Activated T-helper 1 cell treated with anti-CD3 and anti-CD28 coated beads, Interleukin-12 subunit alpha, Interleukin-12 subunit beta, Interleukin-2, Interleukin-4 antibody, amounts not matched to agents 30 ng/mL and 10 ng/mL and 1 ng/mL, durations not matched to agents 14 hours and 24 hours and 36 hours (primary cell): Measurements from ENCODE around the gene LPCAT4. TPM values are rescaled to one million over a fixed set of nuclear protein-coding genes. Genes with fewer than 3 reads are reported as not detected.

ENCODE experiments used
- DNase-seq: peaks from one replicate; pipeline ENCODE4 v3.0.0; 2021; ENCODE audit warnings: low spot score
- H3K27ac Mint-ChIP-seq: one replicate; pipeline ENCODE4 v1.8.0; 2021; ENCODE audit warnings: mild to moderate bottlenecking, mixed read lengths
- H3K27me3 Mint-ChIP-seq: one replicate; pipeline ENCODE4 v1.8.0; 2022; ENCODE audit warnings: mild to moderate bottlenecking, moderate library complexity, mixed read lengths; ENCODE audit not compliant: insufficient read depth
- H3K36me3 Mint-ChIP-seq: one replicate; pipeline ENCODE4 v1.8.0; 2021; ENCODE audit warnings: low read depth, mixed read lengths
- H3K4me1 Mint-ChIP-seq: one replicate; pipeline ENCODE4 v1.8.0; 2021; ENCODE audit warnings: low read depth, mixed read lengths
- H3K4me3 Mint-ChIP-seq: one replicate; pipeline ENCODE4 v1.8.0; 2021; ENCODE audit warnings: mild to moderate bottlenecking, moderate library complexity, mixed read lengths
- H3K9me3 Mint-ChIP-seq: one replicate; pipeline ENCODE4 v1.8.0; 2021; ENCODE audit warnings: mixed read lengths
- intact Hi-C: fragments of 100-400 bp; cut with micrococcal nuclease; formaldehyde crosslinking; loops from one replicate; pipeline ENCODE4 v1.15.1; 2024
- total RNA-seq: library from RNA; stranded (reverse); gene quantifications from 2 replicates; pipeline ENCODE4 v1.2.3, GENCODE V29; 2022

The LPCAT4 gene
- total RNA-seq, 1 donor from 2014 or later: 80.8 TPM

GRCh38 chr15:34341381-34342212 is 25.4 kb downstream of the LPCAT4 start:
- Mint-ChIP-seq H3K27ac (peak overlapping the region; percentile 88), H3K36me3 (peaks cover 26% of the 10 kb centered on the region)

DNA sequence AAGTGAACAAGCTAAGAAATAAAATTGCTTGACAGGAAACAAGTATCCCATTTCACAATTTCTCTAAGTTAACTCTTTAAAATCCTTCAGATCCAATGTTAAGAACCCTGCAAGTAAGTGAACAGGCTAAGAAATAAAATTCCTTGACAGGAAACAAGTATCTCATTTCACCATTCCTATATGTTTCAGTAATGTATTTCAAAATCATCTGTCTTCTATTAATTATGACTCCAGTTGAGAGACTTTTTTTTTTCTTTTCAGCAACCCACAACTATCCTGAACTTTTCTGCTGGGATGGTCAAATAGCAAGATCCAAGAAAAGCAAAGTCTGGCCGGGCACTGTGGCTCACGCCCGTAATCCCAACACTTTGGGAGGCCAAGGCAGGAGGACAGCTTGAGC is 27.1 kb downstream of the LPCAT4 start:
- intact Hi-C loops: loop anchor here (5.0 kb wide), 1 partner anchor 627 kb away; the partner anchor contains the start of gene AQR
- Mint-ChIP-seq H3K36me3 (peaks cover 26% of the 10 kb centered on the region), H3K9me3 (no peaks in the 10 kb centered on the region), H3K27me3 (no peaks in the 10 kb centered on the region), H3K4me1 (peaks cover 49% of the 10 kb centered on the region), H3K4me3 (no peak overlapping the region), H3K27ac (peak overlapping the region; percentile 16)
- no peak for DNase-seq

More at GRCh38 chr15:34341381-34342212, 25.4 kb downstream of the LPCAT4 start:
- no peaks in the 10 kb centered on the region for H3K9me3 Mint-ChIP-seq
- no peak overlapping the region for H3K4me3 Mint-ChIP-seq
- H3K27me3 Mint-ChIP-seq: no peaks in the 10 kb centered on the region
- DNase-seq: no peak
- H3K4me1 Mint-ChIP-seq: peaks cover 33% of the 10 kb centered on the region
- intact Hi-C loops: loop anchor here (2.0 kb wide), 3 partner anchors 117 to 579 kb away; partner anchors contain the start of genes AVEN and EMC4

- Mint-ChIP-seq H3K9me3 (no peaks in the 10 kb centered on the region), H3K27ac (no peak overlapping the region), H3K4me3 (peak overlapping the region; percentile 97), H3K4me1 (peaks cover 65% of the 10 kb centered on the region), H3K36me3 (peaks cover 26% of the 10 kb centered on the region), H3K27me3 (no peaks in the 10 kb centered on the region)
- intact Hi-C loops: loop anchor here (1.0 to 5.0 kb wide), 3 partner anchors 29 to 629 kb away; partner anchors contain the start of genes AQR, EMC4 and LPCAT4
- no peak for DNase-seq
Measured at GRCh38 chr15:34338347-34338746, 28.6 kb downstream of the LPCAT4 start.

DNA sequence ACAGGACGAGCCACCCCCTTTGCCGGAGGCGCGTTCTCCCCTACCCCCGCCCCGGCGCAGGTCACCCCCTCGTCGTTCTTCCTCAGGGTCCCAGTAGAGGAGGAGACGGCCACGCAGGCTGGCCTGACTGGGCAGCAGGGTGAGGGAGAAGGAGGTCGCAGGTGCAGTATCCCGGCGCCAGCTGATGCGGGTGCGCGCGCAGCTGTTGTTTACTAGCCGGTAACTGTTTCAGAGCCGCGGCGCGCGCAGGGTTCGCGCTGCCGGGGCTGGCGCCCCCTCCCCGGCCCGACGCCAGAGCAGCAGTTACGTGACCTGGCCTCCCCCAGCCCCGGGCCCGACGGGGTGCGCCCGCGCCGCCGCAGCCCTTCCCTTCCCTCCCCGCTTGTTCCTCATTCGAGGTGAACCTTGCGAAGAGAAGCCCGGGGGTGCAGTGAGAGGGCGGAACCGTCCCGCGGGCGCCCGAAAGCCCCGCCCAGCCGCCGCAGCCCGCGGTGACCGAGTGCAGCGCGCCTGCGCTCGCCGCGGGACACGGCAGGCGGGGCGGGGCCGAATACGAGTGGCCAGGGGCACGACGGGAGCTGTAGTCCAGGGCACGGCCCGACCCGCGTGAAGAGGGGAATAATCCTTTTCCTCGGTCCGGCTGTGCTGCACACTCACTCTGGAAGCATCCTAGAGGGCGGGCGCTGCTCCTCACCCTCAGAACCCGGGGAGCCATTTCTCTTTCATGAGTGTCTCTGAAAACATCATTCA is 29.3 kb downstream of the LPCAT4 start, which contains the start of gene SLC12A6:
SLC12A6 (minus strand) TSS at position 225 of the 750 bp plus-strand sequence. CDS start 1,101 bp downstream, outside the sequence.
- H3K27ac Mint-ChIP-seq: peak within 1 kb of the TSS; percentile 97
- no peaks in the 10 kb centered on the region for H3K27me3 Mint-ChIP-seq
- H3K9me3 Mint-ChIP-seq: no peaks in the 10 kb centered on the region
- H3K36me3 Mint-ChIP-seq: peaks cover 26% of the 10 kb centered on the region
- intact Hi-C loops: loop anchor here (1.0 to 5.0 kb wide), 3 partner anchors 30 to 630 kb away; partner anchors contain the start of genes AQR, EMC4 and LPCAT4
- H3K4me1 Mint-ChIP-seq: peaks cover 66% of the 10 kb centered on the region
- peak within 1 kb of the TSS; percentile 97 for H3K4me3 Mint-ChIP-seq
- peak; percentile 90 for DNase-seq

DNA sequence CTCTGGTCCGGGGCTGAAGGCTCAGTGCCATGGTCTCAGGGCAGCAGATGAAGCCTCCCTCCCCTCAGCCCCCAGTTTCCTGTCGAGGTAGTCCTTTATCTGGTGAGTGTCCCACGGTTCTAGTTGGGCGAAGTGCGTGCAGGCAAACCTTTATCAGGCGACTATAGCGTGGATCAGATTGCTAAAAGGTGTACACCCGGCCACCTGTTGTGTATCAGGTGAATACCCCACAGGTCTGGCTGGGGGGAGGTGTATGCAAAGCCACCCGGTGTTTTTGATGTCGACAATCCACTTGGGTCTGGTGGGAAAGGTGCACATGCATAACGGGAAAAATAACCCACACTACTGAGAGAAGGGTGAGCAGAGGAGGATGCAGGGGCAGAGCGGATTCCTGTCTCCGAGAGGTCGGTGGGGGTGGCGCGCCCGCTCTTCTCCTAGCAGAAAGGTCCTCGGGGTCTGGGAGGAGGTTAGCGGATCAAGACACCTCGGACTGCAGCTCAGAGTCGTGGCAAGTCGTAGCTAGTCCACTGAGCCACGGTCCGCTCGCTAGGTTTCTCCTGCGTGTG is 29.9 kb downstream of the LPCAT4 start:
- Mint-ChIP-seq H3K4me1 (peaks cover 69% of the 10 kb centered on the region), H3K9me3 (no peaks in the 10 kb centered on the region), H3K27me3 (no peaks in the 10 kb centered on the region), H3K4me3 (peak overlapping the region; percentile 97), H3K36me3 (peaks cover 24% of the 10 kb centered on the region), H3K27ac (peak overlapping the region; percentile 97)
- no peak for DNase-seq
- intact Hi-C loops: loop anchor here (5.0 kb wide), 1 partner anchor 630 kb away; the partner anchor contains the start of gene AQR

DNA sequence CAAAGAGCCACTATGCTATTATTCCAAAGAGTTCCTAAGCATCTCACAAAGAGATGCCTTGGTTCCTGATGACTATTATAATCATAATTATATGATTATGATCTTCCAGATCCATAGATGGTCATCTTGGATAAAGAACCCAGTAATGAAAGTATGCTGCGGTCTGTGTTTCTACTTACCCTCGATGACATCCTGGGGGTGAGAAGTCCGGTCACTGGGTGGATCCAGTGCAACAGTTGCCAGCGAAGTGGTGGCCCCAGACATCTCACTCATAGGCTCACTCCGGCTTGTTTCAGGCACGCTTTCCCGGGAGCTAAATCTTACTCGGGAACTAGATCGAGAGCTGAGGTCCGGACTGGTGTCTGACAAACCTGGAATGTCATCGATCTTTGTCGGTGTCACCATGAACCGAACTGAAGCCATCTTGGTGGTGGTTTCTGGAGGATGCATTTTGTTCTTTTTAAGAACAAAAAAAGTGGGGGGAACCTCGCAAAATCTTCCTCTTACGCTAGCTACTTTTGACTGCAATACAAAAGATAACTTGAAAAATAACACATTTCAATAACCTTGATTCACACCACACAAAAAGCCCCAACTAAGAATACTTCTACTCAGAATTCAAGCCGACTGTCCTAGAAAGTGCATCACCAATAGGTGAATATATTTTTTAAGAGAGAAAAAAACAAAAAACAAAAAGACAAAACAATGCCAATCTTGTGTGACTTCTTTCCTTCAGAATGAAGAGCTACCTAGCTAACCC is 30.6 kb downstream of the LPCAT4 start:
- H3K9me3 Mint-ChIP-seq: no peaks in the 10 kb centered on the region

DNA sequence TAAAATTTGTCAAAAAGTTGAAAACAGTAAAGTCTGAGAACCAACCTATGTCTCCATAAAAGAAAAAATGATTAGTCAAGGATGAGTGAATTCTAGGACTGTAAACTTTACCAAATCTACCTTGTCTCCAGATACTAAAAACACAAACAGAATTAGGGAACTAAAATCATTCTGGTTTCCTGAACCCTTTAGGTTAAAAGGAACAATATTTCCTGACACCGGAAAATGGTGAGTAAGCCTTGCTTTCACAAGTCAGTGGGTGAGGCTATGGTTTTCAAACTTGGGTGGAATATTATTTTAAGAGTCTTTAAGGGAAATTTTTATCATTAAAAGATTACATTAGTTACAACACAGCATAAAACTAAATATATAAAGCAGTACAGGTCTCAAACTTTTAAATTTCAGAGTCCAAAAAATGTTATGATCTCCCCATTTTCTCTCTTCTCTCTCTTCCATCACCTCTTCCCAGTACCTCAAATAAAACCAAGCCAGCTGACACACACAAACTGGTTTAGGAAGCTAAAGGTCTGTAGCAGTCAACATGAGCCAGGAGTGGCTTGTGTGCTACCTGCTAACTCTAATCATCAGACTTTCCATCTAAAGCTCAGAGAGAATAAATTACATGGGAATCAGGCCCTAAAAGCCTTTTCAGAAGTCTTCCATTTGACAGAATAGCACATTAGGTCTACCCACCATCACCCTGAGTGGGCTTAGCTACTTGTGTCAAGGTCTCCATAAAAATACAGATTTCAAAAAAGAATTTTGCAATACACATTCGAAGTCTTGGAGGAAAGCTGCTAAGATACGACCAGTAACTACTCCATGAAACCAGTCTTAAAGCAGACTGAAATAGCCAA is 31.6 kb downstream of the LPCAT4 start:
- no peaks in the 10 kb centered on the region for H3K27me3 Mint-ChIP-seq
- peak overlapping the region; percentile 97 for H3K4me3 Mint-ChIP-seq
- no peak for DNase-seq
- intact Hi-C loops: loop anchor here (2.0 to 5.0 kb wide), 5 partner anchors 17 to 632 kb away; partner anchors contain the start of genes AQR, AVEN, GOLGA8B and LPCAT4
- peak overlapping the region; percentile 97 for H3K27ac Mint-ChIP-seq
- H3K9me3 Mint-ChIP-seq: no peaks in the 10 kb centered on the region
- peaks cover 70% of the 10 kb centered on the region for H3K4me1 Mint-ChIP-seq
- peaks cover 14% of the 10 kb centered on the region for H3K36me3 Mint-ChIP-seq

More for the DNA sequence above, 30.6 kb downstream of the LPCAT4 start:
- no peaks in the 10 kb centered on the region for H3K27me3 Mint-ChIP-seq
- intact Hi-C loops: loop anchor here (5.0 kb wide), 1 partner anchor 631 kb away; the partner anchor contains the start of gene AQR
- no peak for DNase-seq
- H3K36me3 Mint-ChIP-seq: peaks cover 23% of the 10 kb centered on the region
- H3K4me1 Mint-ChIP-seq: peaks cover 69% of the 10 kb centered on the region
- H3K27ac Mint-ChIP-seq: peak overlapping the region; percentile 97
- peak overlapping the region; percentile 97 for H3K4me3 Mint-ChIP-seq

GRCh38 chr15:34334672-34335071 is 32.3 kb downstream of the LPCAT4 start:
- intact Hi-C loops: loop anchor here (1.0 to 5.0 kb wide), 9 partner anchors 9 to 653 kb away; partner anchors contain the start of genes AQR, AVEN, EMC4 and GOLGA8B
- Mint-ChIP-seq H3K36me3 (peaks cover 8% of the 10 kb centered on the region), H3K27me3 (no peaks in the 10 kb centered on the region), H3K27ac (peak overlapping the region; percentile 97), H3K9me3 (no peaks in the 10 kb centered on the region), H3K4me1 (peaks cover 70% of the 10 kb centered on the region), H3K4me3 (peak overlapping the region; percentile 97)
- no peak for DNase-seq

DNA sequence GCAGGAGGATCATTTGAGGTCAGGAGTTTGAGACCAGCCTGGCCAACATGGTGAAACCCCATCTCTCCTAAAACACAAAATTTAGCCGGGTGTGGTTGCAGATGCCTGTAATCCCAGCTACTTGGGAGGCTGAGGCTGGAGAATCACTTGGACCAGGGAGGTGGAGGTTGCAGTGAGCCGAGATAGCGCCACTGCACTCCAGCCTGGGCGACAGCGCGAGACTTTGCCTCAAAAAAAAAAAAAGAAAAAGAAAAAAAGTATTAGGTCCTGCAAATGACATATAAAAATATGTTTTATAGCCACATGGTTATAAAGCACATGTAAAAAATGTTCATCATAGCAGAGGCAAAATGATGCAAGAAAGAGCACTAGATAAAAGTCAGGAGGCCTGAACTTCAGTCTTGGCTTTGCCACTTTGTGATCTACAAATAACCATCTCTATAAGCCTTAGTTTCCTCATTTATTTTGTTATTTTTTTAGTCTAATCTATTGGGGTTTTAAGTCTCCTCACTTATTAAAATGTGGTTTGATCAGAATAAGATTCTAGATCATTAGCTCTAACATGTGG is 34.4 kb downstream of the LPCAT4 start:
- Mint-ChIP-seq H3K27ac (peak overlapping the region; percentile 78), H3K36me3 (peaks cover 11% of the 10 kb centered on the region), H3K27me3 (no peaks in the 10 kb centered on the region), H3K4me1 (peaks cover 84% of the 10 kb centered on the region), H3K4me3 (no peak overlapping the region), H3K9me3 (no peaks in the 10 kb centered on the region)
- intact Hi-C loops: loop anchor here (5.0 kb wide), 1 partner anchor 655 kb away; the partner anchor contains the start of gene ZNF770
- DNase-seq: no peak

DNA sequence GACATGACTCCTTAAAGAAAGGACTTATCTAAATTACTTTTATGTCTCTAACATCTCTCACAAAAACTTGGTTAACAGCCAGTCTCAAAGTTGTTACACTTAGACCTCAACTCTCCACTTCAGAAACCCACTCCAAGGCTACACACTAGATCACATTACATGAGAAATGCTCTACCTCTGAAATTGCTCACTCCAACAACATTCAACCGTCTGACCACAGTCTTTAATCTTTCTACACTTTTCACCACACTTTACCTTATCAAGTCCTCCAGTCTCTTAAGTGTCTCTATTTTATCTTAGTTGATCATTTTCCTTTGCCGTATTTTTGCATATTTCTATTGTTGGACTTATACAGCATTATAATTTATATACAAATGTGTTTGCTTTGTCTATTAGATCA is 35.2 kb downstream of the LPCAT4 start:
- intact Hi-C loops: loop anchor here (5.0 kb wide), 1 partner anchor 655 kb away; the partner anchor contains the start of gene ZNF770
- Mint-ChIP-seq H3K36me3 (peaks cover 11% of the 10 kb centered on the region), H3K4me3 (peak overlapping the region; percentile 23), H3K4me1 (peaks cover 87% of the 10 kb centered on the region), H3K27ac (peak overlapping the region; percentile 78), H3K27me3 (no peaks in the 10 kb centered on the region), H3K9me3 (no peaks in the 10 kb centered on the region)
- DNase-seq: no peak

- intact Hi-C loops: loop anchor here (5.0 kb wide), 1 partner anchor 657 kb away; the partner anchor contains the start of gene ZNF770
- H3K4me3 Mint-ChIP-seq: no peak overlapping the region
- no peaks in the 10 kb centered on the region for H3K9me3 Mint-ChIP-seq
- H3K27ac Mint-ChIP-seq: peak overlapping the region; percentile 31
- peaks cover 85% of the 10 kb centered on the region for H3K4me1 Mint-ChIP-seq
- H3K36me3 Mint-ChIP-seq: peaks cover 11% of the 10 kb centered on the region
- DNase-seq: no peak
- H3K27me3 Mint-ChIP-seq: no peaks in the 10 kb centered on the region
Measured at GRCh38 chr15:34330279-34330678, 36.7 kb downstream of the LPCAT4 start.
